ENCODE results near the gene TACC3.

Gene TACC3

GRCh38 chr4:1775731-1776500 is 54.6 kb downstream of the TACC3 start:
- no peak for DNase-seq (ENCODE audit: low spot score)
- no peak for TF ChIP-seq CTCF (conservative IDR thresholded peaks at IDR 0.05; ENCODE audit: low read depth)
- CTCF ChIA-PET: no interaction called here
- POLR2A ChIA-PET (ENCODE audit: low non-redundant PET): no interaction called here
- H3K27ac ChIP-seq: peak overlapping the region; percentile 91

- peak overlapping the region; percentile 91 for H3K27ac ChIP-seq
- TF ChIP-seq CTCF (conservative IDR thresholded peaks at IDR 0.05; ENCODE audit: low read depth): no peak
- ChIA-PET CTCF (no interaction called here), POLR2A (ENCODE audit: low non-redundant PET) (no interaction called here)
- no peak for DNase-seq (ENCODE audit: low spot score)
Observed at GRCh38 chr4:1776521-1777161, 55.3 kb downstream of the TACC3 start.

- DNase-seq (ENCODE audit: low spot score): peak; percentile 67
- no peak for TF ChIP-seq CTCF (conservative IDR thresholded peaks at IDR 0.05; ENCODE audit: low read depth)
- POLR2A ChIA-PET (ENCODE audit: low non-redundant PET): no interaction called here
- CTCF ChIA-PET: interaction anchor here (0.7 kb wide), 1 partner anchor 20 kb away, joined by 4 read pairs; no protein-coding TSS in a partner anchor
- peak overlapping the region; percentile 91 for H3K27ac ChIP-seq
Observed at GRCh38 chr4:1777822-1778641, 56.7 kb downstream of the TACC3 start.

GRCh38 chr4:1778642-1779392 is 57.5 kb downstream of the TACC3 start:
- CTCF ChIA-PET: no interaction called here
- peak overlapping the region; percentile 91 for H3K27ac ChIP-seq
- no peak for TF ChIP-seq CTCF (conservative IDR thresholded peaks at IDR 0.05; ENCODE audit: low read depth)
- POLR2A ChIA-PET (ENCODE audit: low non-redundant PET): no interaction called here
- DNase-seq (ENCODE audit: low spot score): no peak

- CTCF ChIA-PET: no interaction called here
- no peak for DNase-seq (ENCODE audit: low spot score)
- peak overlapping the region; percentile 91 for H3K27ac ChIP-seq
- POLR2A ChIA-PET (ENCODE audit: low non-redundant PET): interaction anchor here (1.1 kb wide), 1 partner anchor 13 kb away, joined by 3 read pairs; the partner anchor contains the start of gene FGFR3
- TF ChIP-seq CTCF (conservative IDR thresholded peaks at IDR 0.05; ENCODE audit: low read depth): no peak
Observed at GRCh38 chr4:1779588-1780382, 58.5 kb downstream of the TACC3 start.

Data from RWPE1 (cell line).